Activated naive CD8-positive, alpha-beta T cell (primary cell): ENCODE data around the gene KLHDC7B.

ENCODE experiments used
- H3K27ac Mint-ChIP-seq: one replicate; pipeline ENCODE4 v1.8.0; 2021; ENCODE audit warnings: mixed read lengths
- H3K27me3 Mint-ChIP-seq: one replicate; pipeline ENCODE4 v1.8.0; 2021; ENCODE audit warnings: mixed read lengths
- H3K36me3 Mint-ChIP-seq: one replicate; pipeline ENCODE4 v1.8.0; 2021; ENCODE audit warnings: mixed read lengths
- H3K4me1 Mint-ChIP-seq: one replicate; pipeline ENCODE4 v1.8.0; 2021; ENCODE audit warnings: low read depth, mixed read lengths
- H3K4me3 Mint-ChIP-seq: one replicate; pipeline ENCODE4 v1.8.0; 2021; ENCODE audit warnings: mild to moderate bottlenecking, mixed read lengths
- H3K9me3 Mint-ChIP-seq: one replicate; pipeline ENCODE4 v1.8.0; 2021; ENCODE audit warnings: low read depth, mixed read lengths

KLHDC7B gene

DNA sequence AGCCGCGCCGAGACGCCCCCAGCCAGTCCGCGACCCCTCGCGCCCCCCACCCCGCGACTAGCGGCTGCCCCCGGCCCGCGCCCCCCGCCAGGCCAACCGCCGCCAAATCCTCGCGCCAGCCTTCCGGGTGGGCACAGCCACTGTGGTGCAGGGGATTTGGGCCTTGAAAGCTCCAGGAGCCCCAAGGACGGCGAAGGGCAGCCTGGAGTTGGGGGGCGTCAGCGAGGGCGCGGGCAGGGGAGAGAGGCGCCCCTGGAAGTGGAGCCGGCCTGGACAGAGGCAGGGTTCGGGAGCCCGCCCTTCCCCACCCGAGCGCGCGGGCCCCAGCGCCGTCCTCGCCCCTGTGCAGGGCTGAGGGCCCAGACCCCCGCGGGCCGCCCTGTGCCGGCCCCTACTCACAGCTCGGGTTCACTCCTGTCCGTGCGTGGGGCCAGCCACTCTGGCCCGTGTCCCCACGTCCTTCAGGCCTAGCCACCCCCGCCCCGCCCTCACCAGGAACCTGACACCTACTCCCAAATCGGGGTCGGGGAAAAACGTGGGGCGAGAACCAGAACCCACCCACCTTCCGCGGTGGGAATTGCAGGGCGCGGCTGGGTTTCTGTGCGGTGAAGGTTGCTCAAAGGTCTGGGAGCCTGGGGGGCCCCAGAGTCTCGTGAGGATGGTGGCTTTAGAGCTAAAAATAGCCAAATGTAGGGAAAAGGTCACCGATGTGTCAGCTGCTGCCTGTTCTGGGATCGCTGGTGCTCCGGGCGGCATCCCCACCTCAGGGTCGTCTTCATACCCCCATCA, 32.5 kb downstream of the KLHDC7B start, which contains the start of gene CPT1B:
Gene CPT1B (minus strand): TSS at position 441 of the 789 bp plus-strand sequence. CDS start 512 bp downstream, outside the sequence.
- Mint-ChIP-seq H3K36me3 (no peaks in the 10 kb centered on the region), H3K4me1 (peaks cover 17% of the 10 kb centered on the region), H3K4me3 (peak within 1 kb of the TSS; percentile 17), H3K9me3 (no peaks in the 10 kb centered on the region), H3K27ac (no peak within 1 kb of the TSS), H3K27me3 (no peaks in the 10 kb centered on the region)

DNA sequence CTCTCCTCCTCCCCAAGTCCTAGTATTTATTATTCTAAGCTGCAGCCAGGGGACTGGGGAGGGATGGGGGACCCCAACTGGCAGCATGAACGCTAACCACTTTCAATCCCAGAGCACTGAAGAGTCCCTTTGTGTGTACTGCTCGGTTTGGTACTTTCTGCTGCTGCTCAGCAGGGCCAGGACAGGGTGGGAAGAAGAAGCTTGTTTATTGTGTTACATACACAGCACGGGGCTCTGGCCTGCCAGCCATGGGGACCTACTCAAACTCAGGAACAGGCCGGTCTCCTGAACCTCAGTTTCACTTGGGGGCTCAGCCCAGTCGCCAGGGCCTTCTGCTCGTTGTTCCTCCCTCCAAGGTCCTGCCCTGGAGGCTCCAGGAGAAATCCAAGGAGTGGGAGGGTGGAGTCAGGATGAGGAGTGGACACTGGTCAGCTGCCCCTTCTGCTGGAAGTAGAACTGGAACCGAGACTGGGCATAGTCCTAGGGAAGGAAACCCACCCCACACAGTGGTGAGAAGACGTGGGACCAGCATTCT, 33.1 kb downstream of the KLHDC7B start:
- Mint-ChIP-seq H3K27me3 (no peaks in the 10 kb centered on the region), H3K27ac (no peak overlapping the region), H3K9me3 (no peaks in the 10 kb centered on the region), H3K36me3 (no peaks in the 10 kb centered on the region), H3K4me1 (peaks cover 24% of the 10 kb centered on the region), H3K4me3 (no peak overlapping the region)

DNA sequence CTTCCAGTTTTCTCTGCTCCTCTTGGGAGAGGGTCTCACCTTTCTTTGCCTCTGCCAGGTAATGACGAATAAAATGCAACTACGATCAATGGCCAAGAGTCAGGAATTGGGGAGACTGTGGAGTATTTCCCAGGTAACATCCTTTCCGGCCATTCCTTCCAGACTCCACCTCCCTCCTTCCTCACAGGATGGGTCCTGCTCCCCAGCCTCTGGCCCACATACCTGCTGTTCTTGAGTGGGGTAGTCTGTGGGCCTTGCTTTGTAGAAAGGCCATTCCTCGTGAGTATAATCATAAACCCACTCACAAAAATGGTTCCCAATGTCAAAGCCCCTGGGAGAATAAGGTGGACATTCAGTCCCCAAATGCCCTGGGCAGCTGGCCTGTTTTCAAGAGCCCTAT, 34.1 kb downstream of the KLHDC7B start:
- Mint-ChIP-seq H3K9me3 (no peaks in the 10 kb centered on the region), H3K36me3 (no peaks in the 10 kb centered on the region), H3K27me3 (no peaks in the 10 kb centered on the region), H3K4me3 (no peak overlapping the region), H3K27ac (no peak overlapping the region), H3K4me1 (peaks cover 26% of the 10 kb centered on the region)

- H3K4me1 Mint-ChIP-seq: peaks cover 26% of the 10 kb centered on the region
- peak overlapping the region; percentile 87 for H3K4me3 Mint-ChIP-seq
- H3K27ac Mint-ChIP-seq: peak overlapping the region; percentile 70
- no peaks in the 10 kb centered on the region for H3K27me3 Mint-ChIP-seq
- H3K9me3 Mint-ChIP-seq: no peaks in the 10 kb centered on the region
- no peaks in the 10 kb centered on the region for H3K36me3 Mint-ChIP-seq
These were observed 35.6 kb downstream of the KLHDC7B start for GRCh38 chr22:50581031-50581949.

- no peaks in the 10 kb centered on the region for H3K36me3 Mint-ChIP-seq
- H3K27ac Mint-ChIP-seq: peak overlapping the region; percentile 70
- peak overlapping the region; percentile 95 for H3K4me3 Mint-ChIP-seq
- H3K27me3 Mint-ChIP-seq: no peaks in the 10 kb centered on the region
- peaks cover 25% of the 10 kb centered on the region for H3K4me1 Mint-ChIP-seq
- H3K9me3 Mint-ChIP-seq: no peaks in the 10 kb centered on the region
These were observed 36.3 kb downstream of the KLHDC7B start for GRCh38 chr22:50581950-50582492.

DNA sequence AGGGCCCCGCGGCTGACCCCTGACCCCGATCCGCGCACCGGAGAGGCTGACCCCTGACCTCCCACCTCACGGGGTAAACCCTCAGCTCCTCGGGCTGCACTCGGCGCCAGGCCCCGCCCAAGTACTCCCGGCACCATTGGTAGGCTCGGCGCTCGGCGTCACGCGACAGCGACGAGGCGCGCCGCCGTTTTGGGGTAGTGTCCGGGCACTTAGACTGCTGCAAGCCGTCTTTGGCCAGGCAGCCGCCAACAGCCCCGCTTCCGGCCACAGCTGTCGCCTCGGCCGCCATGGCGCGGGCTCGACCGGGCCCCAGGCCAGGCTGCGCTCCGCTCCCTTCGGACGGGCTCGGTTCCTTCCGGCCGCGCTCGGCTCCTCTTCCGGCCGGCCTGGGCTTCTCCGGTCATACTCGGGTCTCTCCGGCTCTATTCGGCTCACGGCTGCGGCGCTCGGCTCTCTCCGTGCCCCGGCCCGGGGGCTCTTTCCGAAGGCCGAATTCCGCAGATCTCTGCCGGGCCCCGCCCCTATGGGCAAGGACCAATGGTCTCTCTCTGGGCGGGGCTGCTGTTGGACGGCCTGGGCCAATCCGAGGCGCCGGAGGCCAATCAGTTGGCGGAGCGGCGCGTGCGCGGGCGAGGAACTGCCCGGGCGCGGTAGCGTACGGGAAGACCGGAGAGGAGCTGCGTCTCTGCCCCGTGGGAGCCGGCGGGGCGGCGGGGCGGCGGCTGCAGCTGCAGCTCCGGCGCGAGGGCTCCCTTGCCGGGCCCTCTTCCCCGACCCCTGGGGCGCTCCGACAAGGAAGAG, 37.0 kb downstream of the KLHDC7B start, which contains the start of gene CHKB:
Gene CHKB (minus strand): TSS at position 357 of the 801 bp plus-strand sequence. CDS start 68 bp downstream, at position 289.
- Mint-ChIP-seq H3K27me3 (no peaks in the 10 kb centered on the region), H3K4me1 (peaks cover 20% of the 10 kb centered on the region), H3K4me3 (peak within 1 kb of the TSS; percentile 95), H3K27ac (peak within 1 kb of the TSS; percentile 87), H3K36me3 (no peaks in the 10 kb centered on the region), H3K9me3 (no peaks in the 10 kb centered on the region)

GRCh38 chr22:50583294-50583861, 37.7 kb downstream of the KLHDC7B start:
- H3K27ac Mint-ChIP-seq: peak overlapping the region; percentile 83
- no peaks in the 10 kb centered on the region for H3K9me3 Mint-ChIP-seq
- no peaks in the 10 kb centered on the region for H3K36me3 Mint-ChIP-seq
- H3K27me3 Mint-ChIP-seq: no peaks in the 10 kb centered on the region
- peaks cover 20% of the 10 kb centered on the region for H3K4me1 Mint-ChIP-seq
- H3K4me3 Mint-ChIP-seq: peak overlapping the region; percentile 95

GRCh38 chr22:50584106-50585096, 38.7 kb downstream of the KLHDC7B start:
- no peak overlapping the region for H3K27ac Mint-ChIP-seq
- H3K4me1 Mint-ChIP-seq: peaks cover 20% of the 10 kb centered on the region
- no peaks in the 10 kb centered on the region for H3K9me3 Mint-ChIP-seq
- H3K36me3 Mint-ChIP-seq: no peaks in the 10 kb centered on the region
- no peaks in the 10 kb centered on the region for H3K27me3 Mint-ChIP-seq
- peak overlapping the region; percentile 95 for H3K4me3 Mint-ChIP-seq

GRCh38 chr22:50585238-50585637, 39.5 kb downstream of the KLHDC7B start:
- H3K36me3 Mint-ChIP-seq: no peaks in the 10 kb centered on the region
- H3K9me3 Mint-ChIP-seq: no peaks in the 10 kb centered on the region
- no peaks in the 10 kb centered on the region for H3K27me3 Mint-ChIP-seq
- no peak overlapping the region for H3K27ac Mint-ChIP-seq
- H3K4me1 Mint-ChIP-seq: peaks cover 14% of the 10 kb centered on the region
- H3K4me3 Mint-ChIP-seq: no peak overlapping the region

DNA sequence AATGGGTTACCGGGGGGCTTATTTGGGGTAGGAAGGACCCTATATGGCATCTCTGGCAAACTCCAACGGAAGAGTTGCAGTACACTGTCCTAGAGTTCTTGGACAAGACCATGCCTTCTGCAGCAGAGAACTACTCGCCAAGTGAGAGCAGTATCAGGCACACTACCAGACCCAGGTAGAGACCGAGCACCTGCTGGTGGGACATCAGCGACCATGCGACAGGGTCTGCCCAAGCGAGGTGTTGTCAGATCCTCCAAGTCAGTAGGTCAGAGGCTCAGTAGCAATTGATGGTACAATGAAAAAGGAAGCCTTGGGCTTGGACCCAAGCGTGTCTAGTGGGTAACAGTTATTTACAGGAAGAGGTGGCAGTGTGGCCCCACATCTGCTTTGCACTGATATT, 40.1 kb downstream of the KLHDC7B start:
- H3K4me3 Mint-ChIP-seq: no peak overlapping the region
- H3K27me3 Mint-ChIP-seq: no peaks in the 10 kb centered on the region
- H3K27ac Mint-ChIP-seq: no peak overlapping the region
- H3K9me3 Mint-ChIP-seq: no peaks in the 10 kb centered on the region
- H3K4me1 Mint-ChIP-seq: peaks cover 13% of the 10 kb centered on the region
- no peaks in the 10 kb centered on the region for H3K36me3 Mint-ChIP-seq

GRCh38 chr22:50586416-50586815, 40.7 kb downstream of the KLHDC7B start:
- no peaks in the 10 kb centered on the region for H3K27me3 Mint-ChIP-seq
- no peak overlapping the region for H3K4me3 Mint-ChIP-seq
- H3K27ac Mint-ChIP-seq: no peak overlapping the region
- peaks cover 12% of the 10 kb centered on the region for H3K4me1 Mint-ChIP-seq
- H3K9me3 Mint-ChIP-seq: no peaks in the 10 kb centered on the region
- no peaks in the 10 kb centered on the region for H3K36me3 Mint-ChIP-seq

- Mint-ChIP-seq H3K27ac (no peak overlapping the region), H3K36me3 (no peaks in the 10 kb centered on the region), H3K9me3 (no peaks in the 10 kb centered on the region), H3K27me3 (no peaks in the 10 kb centered on the region), H3K4me1 (peaks cover 9% of the 10 kb centered on the region), H3K4me3 (no peak overlapping the region)
These were observed 41.7 kb downstream of the KLHDC7B start for GRCh38 chr22:50587407-50587806.

DNA sequence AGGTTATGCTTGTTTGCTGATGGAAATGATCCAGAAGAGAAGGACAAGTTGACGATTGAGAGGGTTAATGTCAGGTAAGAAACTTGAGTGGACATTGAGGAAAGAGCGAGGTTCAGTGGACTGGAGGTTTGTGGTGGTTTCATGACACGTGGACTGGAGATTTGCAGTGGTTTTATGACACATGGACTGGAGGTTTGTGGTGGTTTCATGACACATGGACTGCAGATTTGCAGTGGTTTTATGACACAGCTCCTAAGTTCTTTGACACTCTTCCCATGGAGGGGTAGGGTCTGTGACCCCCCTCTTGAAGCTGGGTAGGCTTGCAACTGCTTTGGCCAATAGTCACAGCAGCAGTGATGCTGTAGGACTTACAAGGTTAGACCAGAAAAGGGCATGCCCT, 49.5 kb downstream of the KLHDC7B start:
- Mint-ChIP-seq H3K27ac (no peak overlapping the region), H3K4me1 (peaks cover 4% of the 10 kb centered on the region), H3K4me3 (no peak overlapping the region), H3K9me3 (no peaks in the 10 kb centered on the region), H3K27me3 (peaks cover 5% of the 10 kb centered on the region), H3K36me3 (peaks cover 8% of the 10 kb centered on the region)
